HG02610 (cell line): ENCODE results near the gene GGCT.
"Not testable (repeated sequence)": the region's sequence is repeated elsewhere in the genome, so short reads cannot be mapped to it uniquely, and the experiment has no call there.

Experiments
- ATAC-seq: cut with Tn5 transposase; IDR thresholded peaks from one replicate; pipeline ENCODE4 v1.9.1; 2021; ENCODE audit warnings: mild to moderate bottlenecking, moderate library complexity; ENCODE audit not compliant: unreplicated experiment

The GGCT gene

DNA sequence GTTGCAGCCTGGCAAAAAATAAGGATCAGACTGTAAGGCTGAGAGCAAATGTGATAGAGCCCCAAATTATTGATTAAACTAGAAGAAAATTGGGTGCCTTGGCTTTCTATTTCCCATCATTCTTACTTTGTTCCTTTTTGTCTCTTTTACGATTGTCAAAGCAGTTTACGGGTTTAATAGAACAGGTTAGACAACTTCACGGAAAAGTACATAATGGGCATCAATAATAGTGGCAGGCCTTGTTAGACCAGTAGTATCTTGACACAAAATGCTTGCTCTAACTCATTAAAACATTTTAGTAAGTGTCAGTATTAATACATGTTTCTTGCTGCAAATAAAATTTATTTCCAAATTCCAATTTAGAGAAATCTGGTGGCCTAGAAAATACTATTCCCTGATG is 14.5 kb upstream of the GGCT start:
- no peak for ATAC-seq

DNA sequence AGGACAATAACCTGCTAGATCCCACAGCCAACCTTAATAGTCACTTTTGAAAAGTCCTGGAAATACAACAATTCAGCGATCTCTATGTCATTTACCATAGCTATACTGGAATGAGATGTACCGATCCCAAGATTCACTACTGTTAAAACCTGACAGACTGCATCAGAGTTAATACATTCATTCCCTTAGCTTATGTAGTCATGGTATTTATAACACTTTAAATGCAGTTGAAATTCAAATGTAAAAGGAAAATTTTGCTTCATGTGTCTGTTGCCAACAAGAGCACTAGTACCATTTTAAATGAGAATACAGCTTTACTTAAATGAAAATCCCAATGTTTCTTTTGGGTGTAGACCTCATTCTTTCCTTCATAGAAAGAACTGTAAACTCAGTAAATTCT is 11.1 kb upstream of the GGCT start:
- ATAC-seq: no peak

DNA sequence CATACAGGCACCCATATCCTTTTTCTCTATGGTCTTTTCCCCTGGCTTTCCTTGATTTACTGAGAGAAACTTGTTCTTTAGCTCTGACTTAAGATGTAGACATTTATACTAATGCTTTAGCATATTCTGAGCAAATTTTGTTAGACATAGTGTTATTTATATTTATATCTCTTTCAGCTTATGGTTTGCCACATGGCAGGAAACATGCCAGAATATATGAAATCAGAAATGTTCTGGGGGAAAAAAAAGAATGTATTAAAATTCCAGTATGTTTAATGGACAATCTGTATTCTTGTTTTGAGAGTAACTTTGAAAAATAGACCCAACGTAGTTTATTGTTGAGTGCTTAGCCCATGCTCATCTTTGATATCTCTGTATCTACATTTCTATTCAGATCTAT is 10.1 kb upstream of the GGCT start:
- ATAC-seq: no peak

GRCh38 chr7:30514177-30514576 is 9.5 kb upstream of the GGCT start:
- ATAC-seq: no peak

DNA sequence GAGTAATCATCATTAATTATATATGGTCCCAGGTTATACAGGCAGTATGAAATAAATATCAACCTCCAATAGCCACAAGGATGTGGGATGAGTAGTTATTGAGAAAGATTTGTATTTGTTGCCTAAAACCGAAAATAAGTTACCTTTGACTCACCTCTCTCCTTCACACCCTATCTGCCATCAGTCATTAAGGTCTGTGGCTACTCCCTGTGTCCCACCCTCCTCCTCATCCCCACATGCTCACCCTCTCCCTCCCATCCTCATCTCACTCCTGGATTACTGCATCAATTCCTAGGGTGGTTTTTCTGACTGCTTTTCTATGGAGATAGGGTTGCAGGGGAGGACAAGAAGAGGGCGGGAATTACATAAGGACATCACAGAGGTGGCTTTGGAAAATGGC is 9.1 kb upstream of the GGCT start:
- no peak for ATAC-seq

- no peak for ATAC-seq
These were observed 7.5 kb upstream of the GGCT start for GRCh38 chr7:30511973-30512662.

- no peak for ATAC-seq
These were observed 6.9 kb upstream of the GGCT start for GRCh38 chr7:30511494-30511893.

- peak; percentile 57 for ATAC-seq
These were observed 5.8 kb upstream of the GGCT start for GRCh38 chr7:30510124-30511075.

DNA sequence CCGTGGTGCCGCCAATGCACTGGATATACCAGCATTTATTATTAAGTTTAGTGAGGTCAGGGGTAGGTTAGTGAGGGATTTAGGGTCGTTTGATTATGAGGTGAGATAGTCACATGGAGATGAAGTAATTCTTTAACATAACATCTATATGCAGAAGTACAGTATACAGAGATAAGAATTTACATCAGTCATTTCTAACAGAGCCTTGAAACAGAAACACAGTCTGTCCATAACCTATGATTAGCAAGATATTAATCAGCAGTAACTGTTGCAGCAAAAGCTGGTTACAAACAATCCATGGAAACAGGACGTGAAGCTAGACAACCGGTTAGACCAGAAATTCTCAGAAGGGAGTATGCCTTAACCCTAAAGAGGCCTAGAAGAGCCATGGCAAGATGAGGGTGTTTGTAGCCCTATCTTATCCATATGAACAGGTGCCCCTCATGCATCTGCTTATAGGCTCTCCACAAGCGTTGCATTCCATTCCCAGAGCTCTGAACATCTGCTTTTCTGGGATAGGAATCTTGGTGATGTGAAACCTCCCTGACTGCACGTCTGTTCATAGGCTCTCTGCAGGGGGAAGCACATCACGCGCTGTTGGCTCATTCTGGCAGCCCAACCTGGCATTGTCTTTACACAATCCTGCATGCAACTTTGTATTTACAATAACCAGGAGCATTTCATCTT is 4.7 kb upstream of the GGCT start:
- ATAC-seq: not testable (repeated sequence)

DNA sequence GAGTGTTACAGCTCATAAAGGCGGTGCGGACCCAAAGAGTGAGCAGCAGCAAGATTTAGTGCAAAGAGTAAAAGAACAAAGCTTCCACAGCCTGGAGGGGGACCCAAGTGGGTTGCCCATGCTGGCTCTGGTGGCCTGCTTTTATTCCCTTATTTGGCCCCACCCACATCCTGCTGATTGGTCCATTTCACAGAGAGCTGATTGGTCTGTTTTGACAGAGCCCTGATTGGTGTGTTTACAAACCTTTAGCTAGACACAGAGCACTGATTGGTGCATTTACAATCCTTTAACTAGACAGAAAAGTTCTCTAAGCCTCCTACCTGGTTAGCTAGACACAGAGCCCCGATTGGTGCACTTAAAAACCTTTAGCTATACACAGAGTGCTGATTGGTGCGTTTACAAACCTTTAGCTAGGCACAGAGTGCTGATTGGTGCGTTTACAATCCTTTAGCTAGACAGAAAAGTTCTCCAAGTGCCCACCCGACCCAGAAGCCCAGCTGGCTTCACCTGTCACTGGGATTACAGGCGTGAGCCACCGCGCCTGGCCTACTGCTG is 2.8 kb upstream of the GGCT start:
- not testable (repeated sequence) for ATAC-seq

DNA sequence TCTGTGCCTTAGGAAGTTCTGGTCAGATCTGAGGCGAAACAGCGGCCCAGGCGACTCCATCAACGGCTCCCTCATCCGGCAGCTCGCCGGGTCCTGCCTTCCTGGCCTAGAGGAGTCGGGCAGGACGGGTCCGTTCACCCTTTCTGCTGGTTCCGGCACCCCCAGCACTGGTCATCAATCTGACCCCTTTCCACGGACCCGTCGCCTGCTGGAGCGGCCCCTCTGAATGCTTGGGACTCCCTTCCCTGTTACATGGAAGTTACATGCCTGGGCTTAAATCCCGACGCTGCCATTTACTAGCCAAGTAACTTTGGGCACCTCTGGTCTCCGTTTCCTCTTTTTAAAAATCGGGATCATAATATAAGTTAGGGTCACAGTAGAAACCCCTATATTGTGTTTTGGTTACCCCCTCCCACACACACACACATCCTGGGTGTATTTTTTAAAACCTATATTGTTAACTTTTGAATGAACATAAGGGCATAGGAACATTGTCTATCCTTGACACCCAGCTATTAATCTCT is 607 bp upstream of the GGCT start:
- no peak for ATAC-seq

- ATAC-seq: no peak
These were observed 1.1 kb downstream of the GGCT start for GRCh38 chr7:30503274-30504212.

- ATAC-seq: no peak
These were observed 2.0 kb downstream of the GGCT start for GRCh38 chr7:30502470-30503251.

GRCh38 chr7:30501264-30501663 is 3.4 kb downstream of the GGCT start:
- no peak for ATAC-seq

DNA sequence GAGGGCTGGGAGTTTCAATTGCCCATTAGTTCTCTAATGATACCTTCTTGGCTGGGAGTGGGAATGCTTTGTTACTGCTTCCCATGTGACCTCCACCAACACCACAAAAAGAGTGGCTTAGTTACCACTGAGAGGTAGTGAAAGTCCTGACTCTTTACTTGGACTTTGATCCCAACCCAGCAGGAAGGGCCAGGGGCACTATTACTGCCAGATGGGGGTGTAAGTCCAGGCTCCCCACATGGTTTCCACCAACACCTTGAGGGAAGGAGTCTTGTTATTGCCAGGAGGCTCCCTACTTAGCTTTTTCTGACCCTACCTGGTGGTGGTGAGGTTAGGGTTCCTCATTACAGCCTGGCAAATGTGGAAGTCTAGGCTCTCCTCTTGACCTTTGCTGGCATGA is 11.4 kb downstream of the GGCT start:
- ATAC-seq: no peak

GRCh38 chr7:30491417-30491816 is 13.2 kb downstream of the GGCT start:
- ATAC-seq: no peak

DNA sequence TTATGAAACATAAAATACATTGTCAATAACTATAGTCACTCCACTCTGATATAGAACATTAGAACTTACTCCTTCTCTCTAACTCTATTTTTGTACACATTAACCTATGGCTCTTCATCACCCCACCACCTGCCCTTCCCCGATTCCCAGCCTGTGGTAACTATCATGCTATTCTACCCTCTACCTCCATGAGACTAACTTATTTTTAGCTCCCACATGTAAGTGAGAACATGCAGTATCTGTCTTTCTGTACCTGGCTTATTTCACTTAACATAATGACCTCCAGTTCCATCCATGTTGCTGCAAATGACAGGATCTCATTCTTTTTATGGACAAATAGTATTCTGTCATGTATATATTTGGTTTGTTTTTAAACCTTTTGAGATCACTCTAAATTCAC is 17.3 kb downstream of the GGCT start:
- ATAC-seq: no peak

- no peak for ATAC-seq
These were observed 19.0 kb downstream of the GGCT start for GRCh38 chr7:30485667-30486066.

DNA sequence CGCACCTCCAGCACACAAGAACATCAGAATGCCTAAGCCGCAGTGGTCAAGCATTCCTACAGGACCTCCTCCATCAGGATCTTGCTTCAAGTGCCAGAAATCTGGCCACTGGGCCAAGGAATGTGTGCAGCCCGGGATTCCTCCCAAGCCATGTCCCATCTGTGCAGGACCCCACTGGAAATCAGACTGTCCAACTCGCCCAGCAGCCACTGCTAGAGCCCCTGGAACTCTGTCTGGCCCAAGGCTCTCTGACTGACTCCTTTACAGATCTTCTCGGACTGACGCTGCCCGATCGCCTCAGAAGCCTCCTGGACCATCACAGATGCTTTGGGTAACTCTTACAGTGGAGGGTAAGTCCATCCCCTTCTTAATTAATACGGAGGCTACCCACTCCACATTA is 23.2 kb downstream of the GGCT start:
- not testable (repeated sequence) for ATAC-seq
